SH-SY5Y (cell line): ENCODE measurements around the gene PPP1R1B.

Source experiments
- GATA2 ChIP-seq: IDR thresholded peaks from 2 replicates; pipeline ENCODE4 v1.6.1; 2011; ENCODE audit warnings: mild to moderate bottlenecking, low read depth, low read length
- GATA3 ChIP-seq: IDR thresholded peaks from 2 replicates; pipeline ENCODE4 v1.6.1; 2011; ENCODE audit warnings: low read depth, mild to moderate bottlenecking, low read length, moderate library complexity

GRCh38 chr17:39653316-39653661 is 26.5 kb downstream of the PPP1R1B start:
- no peak for TF ChIP-seq GATA3
- TF ChIP-seq GATA2 = no peak
